A549 (cell line): ENCODE data around the gene TP53TG5. TPM values are rescaled to one million over a fixed set of nuclear protein-coding genes. Genes with fewer than 3 reads are reported as not detected.

ENCODE experiments used
- ATAC-seq, 2 experiments: fragments of 200-7000 bp in 1 of 2; fragments of >200 bp in 1 of 2; cut with Nextera tagmentation in 1 of 2; cut with Tn5 transposase in 1 of 2; 3 replicates each; pipeline versions ENCODE4 v1.8.0 to v1.9.1; 2018 to 2020; ENCODE audit warnings: mild to moderate bottlenecking in 1 of 2, moderate library complexity in 1 of 2
- CTCF ChIA-PET: fragments of 300-600 bp; sonication (Branson Sonifier 250); formaldehyde crosslinking; extraction: SDS; loops from one replicate; lab custom pipeline; 2021; ENCODE audit warnings: antibody characterized with exemption, inconsistent platforms; lab: Yijun Ruan, JAX
- POLR2A ChIA-PET: fragments of 350-600 bp; formaldehyde crosslinking; extraction: SDS; loops from one replicate; lab custom pipeline; 2021; ENCODE audit warnings: antibody characterized with exemption, inconsistent platforms; lab: Yijun Ruan, JAX
- DNase-seq, 2 experiments: peaks; one replicate each; pipeline versions ENCODE4 v3.0.0 to v3.0.0-alpha.2; 2011 to 2016; ENCODE audit warnings: low read depth in 1 of 2, low spot score in 1 of 2
- FAIRE-seq: peaks from 2 replicates; lab custom pipeline; 2011; peaks lifted over from hg19 to GRCh38; lab: Jason Lieb, UNC
- H3K27ac ChIP-seq, 2 experiments: fragments of >200 bp; sonication (Bioruptor Twin); formaldehyde crosslinking; 3 replicates each; pipeline ENCODE4 v1.5.1; 2016 to 2017
- H3K4me1 ChIP-seq: fragments of >200 bp; sonication (Bioruptor Twin); formaldehyde crosslinking; 3 replicates; pipeline ENCODE4 v1.6.1; 2016
- H3K4me2 ChIP-seq: fragments of >200 bp; sonication (Bioruptor Twin); formaldehyde crosslinking; 3 replicates; pipeline ENCODE4 v1.6.1; 2016
- H3K4me3 ChIP-seq: fragments of >200 bp; sonication (Bioruptor Twin); formaldehyde crosslinking; 3 replicates; pipeline ENCODE4 v1.5.1; 2016
- H3K9me3 ChIP-seq: fragments of >200 bp; sonication (Bioruptor Twin); formaldehyde crosslinking; 3 replicates; pipeline ENCODE4 v1.6.1; 2016
- BCL3 ChIP-seq: fragments of >200 bp; sonication (Bioruptor Twin); formaldehyde crosslinking; IDR thresholded peaks from 3 replicates; pipeline ENCODE4 v1.6.1; 2016
- BHLHE40 ChIP-seq: IDR thresholded peaks from 2 replicates; pipeline ENCODE4 v1.6.1; 2012; ENCODE audit warnings: low read depth, low read length, inconsistent platforms
- CBX8 ChIP-seq: fragments of 200-600 bp; sonication (generic); IDR thresholded peaks from 2 replicates; pipeline ENCODE4 v1.6.1; 2016
- CHD2 ChIP-seq: fragments of 150-350 bp; IDR thresholded peaks from 2 replicates; pipeline ENCODE4 v1.6.1; 2014; ENCODE audit warnings: low read length; ENCODE audit not compliant: partially characterized antibody
- E2F6 ChIP-seq: IDR thresholded peaks from 2 replicates; pipeline ENCODE4 v1.6.1; 2012; ENCODE audit warnings: low read depth, borderline replicate concordance
- EHMT2 ChIP-seq: fragments of 200-600 bp; sonication (generic); IDR thresholded peaks from 2 replicates; pipeline ENCODE4 v1.6.1; 2016; ENCODE audit warnings: antibody characterized with exemption, low read depth, mild to moderate bottlenecking, moderate library complexity
- FOSL2 ChIP-seq, 2 experiments: fragments of 450-650 bp in 1 of 2; fragments of >200 bp in 1 of 2; sonication (Bioruptor Twin) in 1 of 2; formaldehyde crosslinking; IDR thresholded peaks; 2 replicates each; pipeline versions ENCODE4 v1.5.0 to v1.6.1; 2016 to 2020; ENCODE audit warnings: mild to moderate bottlenecking in 1 of 2, moderate library complexity in 1 of 2
- GATA3 ChIP-seq: IDR thresholded peaks from 2 replicates; pipeline ENCODE4 v1.6.1; 2012; ENCODE audit warnings: borderline replicate concordance
- HES2 ChIP-seq: fragments of >200 bp; sonication (Bioruptor Twin); formaldehyde crosslinking; IDR thresholded peaks from 2 replicates; pipeline ENCODE4 v1.6.1; 2016
- HOXA7 ChIP-seq: fragments of 250-450 bp; sonication (Bioruptor Pico); IDR thresholded peaks from 2 replicates; pipeline ENCODE4 v1.5.0; 2020; ENCODE audit warnings: mild to moderate bottlenecking, moderate library complexity
- HOXB5 ChIP-seq: fragments of 250-450 bp; sonication (Bioruptor Pico); IDR thresholded peaks from 2 replicates; pipeline ENCODE4 v1.5.0; 2020; ENCODE audit warnings: mild to moderate bottlenecking, moderate library complexity
- JUN ChIP-seq, 2 experiments: fragments of >200 bp; sonication (Bioruptor Twin); formaldehyde crosslinking; IDR thresholded peaks; 2 replicates in 1 of 2; 3 replicates in 1 of 2; pipeline ENCODE4 v1.6.1; 2016 to 2017
- KDM5A ChIP-seq: fragments of 200-600 bp; sonication (generic); IDR thresholded peaks from 2 replicates; pipeline ENCODE4 v1.6.1; 2016; ENCODE audit warnings: antibody characterized with exemption, mild to moderate bottlenecking
- MYC ChIP-seq: IDR thresholded peaks from 2 replicates; pipeline ENCODE4 v1.6.1; 2012; ENCODE audit warnings: mild to moderate bottlenecking, inconsistent platforms, low read length, improper control_type of control experiment, borderline replicate concordance
- NPAS2 ChIP-seq: fragments of 250-450 bp; sonication (Bioruptor Pico); IDR thresholded peaks from 2 replicates; pipeline ENCODE4 v1.8.0; 2022; ENCODE audit warnings: mild to moderate bottlenecking, moderate library complexity, borderline replicate concordance
- PBX3 ChIP-seq: IDR thresholded peaks from 2 replicates; pipeline ENCODE4 v1.6.1; 2012
- RNF2 ChIP-seq: fragments of 200-600 bp; sonication (generic); IDR thresholded peaks from 2 replicates; pipeline ENCODE4 v1.6.1; 2016; ENCODE audit warnings: low read depth, mild to moderate bottlenecking, antibody characterized with exemption, moderate library complexity, borderline replicate concordance
- ZC3H11A ChIP-seq: fragments of 450-650 bp; IDR thresholded peaks from 2 replicates; pipeline ENCODE4 v1.6.1; 2014; ENCODE audit warnings: antibody characterized with exemption, mild to moderate bottlenecking
- ZFP36 ChIP-seq: fragments of 450-650 bp; IDR thresholded peaks from 2 replicates; pipeline ENCODE4 v1.6.1; 2014; ENCODE audit warnings: borderline replicate concordance; ENCODE audit not compliant: partially characterized antibody
- ZNF302 ChIP-seq: fragments of 250-450 bp; sonication (Bioruptor Pico); IDR thresholded peaks from 2 replicates; pipeline ENCODE4 v1.9.0; 2021; ENCODE audit warnings: inconsistent platforms, mild to moderate bottlenecking, moderate library complexity
- WGBS: methylation state at CpG from one replicate; pipeline ENCODE4 v1.1.6; 2017; ENCODE audit errors: missing lambda C conversion rate; 5-methylcytosine and 5-hydroxymethylcytosine counted together
- polyA plus RNA-seq, 4 experiments: library from polyadenylated mRNA; depleted of rRNA in 3 of 4; stranded (reverse); fragments of >200 nt; fragmentation: RNase III in 1 of 4; extraction: RNeasy Plus Mini Kit Qiagen cat#74134 plus additional on column Dnase treatment in 1 of 4; gene quantifications; 2 replicates in 3 of 4; 3 replicates in 1 of 4; pipeline ENCODE4 v1.2.3, GENCODE V29; 2011 to 2017
- TF ChIP-seq, protein P1 (sequence below): fragments of 250-450 bp; sonication (Bioruptor Pico); IDR thresholded peaks from 2 replicates; pipeline ENCODE4 v1.5.0; 2021; ENCODE audit warnings: mild to moderate bottlenecking, moderate library complexity, borderline replicate concordance
- TF ChIP-seq, protein P2 (sequence below): fragments of >200 bp; sonication (Bioruptor Twin); formaldehyde crosslinking; IDR thresholded peaks from 3 replicates; pipeline ENCODE4 v1.5.1; 2016
- TF ChIP-seq, protein P3 (sequence below): fragments of 200-600 bp; sonication (generic); IDR thresholded peaks from 2 replicates; pipeline ENCODE4 v1.6.1; 2016; ENCODE audit warnings: antibody characterized with exemption, mild to moderate bottlenecking, moderate library complexity

TP53TG5 gene
- polyA plus RNA-seq, 2 of the 4 experiments (the other 2 are of a cell fraction), result not detected

- no peak for FAIRE-seq
- Histone ChIP-seq H3K27ac (peak overlapping the region; percentile 92 to 96; a peak in 5 of 6 replicates), H3K4me3 (peak overlapping the region; percentile 86; the same call in 2 of the 3 replicates), H3K9me3 (no peaks in the 10 kb centered on the region), H3K4me2 (peak overlapping the region; percentile 98), H3K4me1 (peaks cover 71% of the 10 kb centered on the region)
- ChIA-PET CTCF (interaction anchor here (0.7 to 8.9 kb wide), 6 partner anchors 9 to 425 kb away, joined by 3 to 82 read pairs (median 10); partner anchors contain the start of gene SYS1), POLR2A (interaction anchor here (2.8 to 3.8 kb wide), 3 partner anchors 10 to 17 kb away, joined by 9 to 46 read pairs (median 35); partner anchors contain the start of gene SYS1)
- ATAC-seq, result no peak
- WGBS, result 86% methylated on average over 3 of the region's 3 CpGs
- TF ChIP-seq JUN (IDR thresholded peaks at IDR 0.05) (no peak), HES2 (no peak), EHMT2 (no peak), PBX3 (no peak), ZNF302 (no peak), FOSL2 (IDR thresholded peaks at IDR 0.05) (no peak), FOSL2 (CRISPR knock-in tag; IDR thresholded peaks at IDR 0.05) (no peak), HOXA7 (CRISPR knock-in tag) (no peak), GATA3 (no peak), KDM5A (no peak), E2F6 (no peak), ZFP36 (no peak)
- TF ChIP-seq, protein P1, sequence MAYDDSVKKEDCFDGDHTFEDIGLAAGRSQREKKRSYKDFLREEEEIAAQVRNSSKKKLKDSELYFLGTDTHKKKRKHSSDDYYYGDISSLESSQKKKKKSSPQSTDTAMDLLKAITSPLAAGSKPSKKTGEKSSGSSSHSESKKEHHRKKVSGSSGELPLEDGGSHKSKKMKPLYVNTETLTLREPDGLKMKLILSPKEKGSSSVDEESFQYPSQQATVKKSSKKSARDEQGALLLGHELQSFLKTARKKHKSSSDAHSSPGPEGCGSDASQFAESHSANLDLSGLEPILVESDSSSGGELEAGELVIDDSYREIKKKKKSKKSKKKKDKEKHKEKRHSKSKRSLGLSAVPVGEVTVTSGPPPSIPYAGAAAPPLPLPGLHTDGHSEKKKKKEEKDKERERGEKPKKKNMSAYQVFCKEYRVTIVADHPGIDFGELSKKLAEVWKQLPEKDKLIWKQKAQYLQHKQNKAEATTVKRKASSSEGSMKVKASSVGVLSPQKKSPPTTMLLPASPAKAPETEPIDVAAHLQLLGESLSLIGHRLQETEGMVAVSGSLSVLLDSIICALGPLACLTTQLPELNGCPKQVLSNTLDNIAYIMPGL (CRISPR knock-in tag), result no peak
- TF ChIP-seq, protein P2, sequence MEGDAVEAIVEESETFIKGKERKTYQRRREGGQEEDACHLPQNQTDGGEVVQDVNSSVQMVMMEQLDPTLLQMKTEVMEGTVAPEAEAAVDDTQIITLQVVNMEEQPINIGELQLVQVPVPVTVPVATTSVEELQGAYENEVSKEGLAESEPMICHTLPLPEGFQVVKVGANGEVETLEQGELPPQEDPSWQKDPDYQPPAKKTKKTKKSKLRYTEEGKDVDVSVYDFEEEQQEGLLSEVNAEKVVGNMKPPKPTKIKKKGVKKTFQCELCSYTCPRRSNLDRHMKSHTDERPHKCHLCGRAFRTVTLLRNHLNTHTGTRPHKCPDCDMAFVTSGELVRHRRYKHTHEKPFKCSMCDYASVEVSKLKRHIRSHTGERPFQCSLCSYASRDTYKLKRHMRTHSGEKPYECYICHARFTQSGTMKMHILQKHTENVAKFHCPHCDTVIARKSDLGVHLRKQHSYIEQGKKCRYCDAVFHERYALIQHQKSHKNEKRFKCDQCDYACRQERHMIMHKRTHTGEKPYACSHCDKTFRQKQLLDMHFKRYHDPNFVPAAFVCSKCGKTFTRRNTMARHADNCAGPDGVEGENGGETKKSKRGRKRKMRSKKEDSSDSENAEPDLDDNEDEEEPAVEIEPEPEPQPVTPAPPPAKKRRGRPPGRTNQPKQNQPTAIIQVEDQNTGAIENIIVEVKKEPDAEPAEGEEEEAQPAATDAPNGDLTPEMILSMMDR, result no peak
- no peak for DNase-seq
Measured at GRCh38 chr20:45346291-45346718, 31.8 kb downstream of the TP53TG5 start.

- DNase-seq, result no peak
- TF ChIP-seq HOXB5 (no peak), ZNF302 (no peak), KDM5A (no peak), JUN (IDR thresholded peaks at IDR 0.05) (no peak), CHD2 (no peak), CBX8 (no peak), NPAS2 (CRISPR knock-in tag) (no peak), BCL3 (no peak), MYC (no peak), BHLHE40 (no peak), ZC3H11A (no peak), RNF2 (no peak)
- TF ChIP-seq, protein P3, sequence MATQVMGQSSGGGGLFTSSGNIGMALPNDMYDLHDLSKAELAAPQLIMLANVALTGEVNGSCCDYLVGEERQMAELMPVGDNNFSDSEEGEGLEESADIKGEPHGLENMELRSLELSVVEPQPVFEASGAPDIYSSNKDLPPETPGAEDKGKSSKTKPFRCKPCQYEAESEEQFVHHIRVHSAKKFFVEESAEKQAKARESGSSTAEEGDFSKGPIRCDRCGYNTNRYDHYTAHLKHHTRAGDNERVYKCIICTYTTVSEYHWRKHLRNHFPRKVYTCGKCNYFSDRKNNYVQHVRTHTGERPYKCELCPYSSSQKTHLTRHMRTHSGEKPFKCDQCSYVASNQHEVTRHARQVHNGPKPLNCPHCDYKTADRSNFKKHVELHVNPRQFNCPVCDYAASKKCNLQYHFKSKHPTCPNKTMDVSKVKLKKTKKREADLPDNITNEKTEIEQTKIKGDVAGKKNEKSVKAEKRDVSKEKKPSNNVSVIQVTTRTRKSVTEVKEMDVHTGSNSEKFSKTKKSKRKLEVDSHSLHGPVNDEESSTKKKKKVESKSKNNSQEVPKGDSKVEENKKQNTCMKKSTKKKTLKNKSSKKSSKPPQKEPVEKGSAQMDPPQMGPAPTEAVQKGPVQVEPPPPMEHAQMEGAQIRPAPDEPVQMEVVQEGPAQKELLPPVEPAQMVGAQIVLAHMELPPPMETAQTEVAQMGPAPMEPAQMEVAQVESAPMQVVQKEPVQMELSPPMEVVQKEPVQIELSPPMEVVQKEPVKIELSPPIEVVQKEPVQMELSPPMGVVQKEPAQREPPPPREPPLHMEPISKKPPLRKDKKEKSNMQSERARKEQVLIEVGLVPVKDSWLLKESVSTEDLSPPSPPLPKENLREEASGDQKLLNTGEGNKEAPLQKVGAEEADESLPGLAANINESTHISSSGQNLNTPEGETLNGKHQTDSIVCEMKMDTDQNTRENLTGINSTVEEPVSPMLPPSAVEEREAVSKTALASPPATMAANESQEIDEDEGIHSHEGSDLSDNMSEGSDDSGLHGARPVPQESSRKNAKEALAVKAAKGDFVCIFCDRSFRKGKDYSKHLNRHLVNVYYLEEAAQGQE, result no peak
Measured at GRCh38 chr20:45345104-45345936, 32.8 kb downstream of the TP53TG5 start.

More at GRCh38 chr20:45345104-45345936, 32.8 kb downstream of the TP53TG5 start:
- WGBS, result 66% methylated on average over 9 of the region's 9 CpGs
- POLR2A ChIA-PET, result interaction anchor here (3.5 to 3.8 kb wide), 2 partner anchors 9 to 18 kb away, joined by 35 to 46 read pairs; partner anchors contain the start of gene SYS1
- Histone ChIP-seq H3K4me3 (peak overlapping the region; percentile 18; the same call in 1 of the 3 replicates), H3K4me1 (peaks cover 81% of the 10 kb centered on the region), H3K9me3 (no peaks in the 10 kb centered on the region), H3K4me2 (peak overlapping the region; percentile 98), H3K27ac (peak overlapping the region; percentile 82 to 96)
- ATAC-seq (no peak), FAIRE-seq (no peak)
- CTCF ChIA-PET, result interaction anchor here (0.7 to 8.9 kb wide), 6 partner anchors 10 to 67 kb away, joined by 3 to 82 read pairs (median 6); partner anchors contain the start of gene SYS1
